Adrenal gland (tissue), 12 donors: ENCODE results near the gene AGBL3. TPM values are rescaled to one million over a fixed set of nuclear protein-coding genes. Genes with fewer than 3 reads are reported as not detected.
A peak's percentile ranks its signal among the peaks of the same experiment; 100 is the strongest.

Source experiments
- DNase-seq, 7 donors: peaks; one replicate each; pipeline ENCODE4 v3.0.0-alpha.2; 2019 to 2020
- H3K27ac ChIP-seq, 5 donors: fragments of 200-600 bp; sonication (generic) in 4 of 5; 1 replicate in 3 of 5; 2 replicates in 2 of 5; pipeline versions ENCODE4 v1.5.1 to v1.8.0; 2016 to 2020; ENCODE audit warnings: mild to moderate bottlenecking in 1 of 5
- H3K27me3 ChIP-seq: fragments of 200-600 bp; 2 replicates; pipeline ENCODE4 v1.8.0; 2021
- H3K36me3 ChIP-seq, 2 donors: fragments of 200-600 bp; replicated peaks in 1 of 2; 1 replicate in 1 of 2; 2 replicates in 1 of 2; pipeline versions ENCODE4 v1.5.1 to v1.8.0; 2018 to 2022
- H3K4me1 ChIP-seq, 2 donors: fragments of 200-600 bp; replicated peaks in 1 of 2; 1 replicate in 1 of 2; 2 replicates in 1 of 2; pipeline versions ENCODE4 v1.5.1 to v1.8.0; 2018 to 2021
- H3K4me3 ChIP-seq, 4 donors: fragments of 200-600 bp; sonication (generic) in 3 of 4; one replicate each; pipeline ENCODE4 v1.5.1; 2016 to 2018
- H3K9me3 ChIP-seq, 3 donors: fragments of 200-600 bp; sonication (generic) in 1 of 3; replicated peaks in 1 of 3; 1 replicate in 2 of 3; 2 replicates in 1 of 3; pipeline versions ENCODE4 v1.5.1 to v1.8.0; 2016 to 2021
- POLR2A ChIP-seq, 2 donors: fragments of 450-650 bp; IDR thresholded peaks; one replicate each; pipeline ENCODE4 v1.6.1; 2017; ENCODE audit warnings: antibody characterized with exemption in 2 of 2, mild to moderate bottlenecking in 2 of 2, moderate library complexity in 1 of 2
- WGBS, 4 donors: extraction: QIAGEN DNeasy Blood & Tissue Kit in 2 of 4; methylation state at CpG; one replicate each; pipeline versions ENCODE4 v1.1.5 to v1.1.7; 2013 to 2017; 5-methylcytosine and 5-hydroxymethylcytosine counted together
- intact Hi-C, 2 donors: fragments of 100-400 bp; cut with DNase I; formaldehyde crosslinking; loops; one replicate each; pipeline versions ENCODE4 v1.14.1 to v1.15.0; 2022 to 2023
- polyA plus RNA-seq, 3 donors: library from polyadenylated mRNA; stranded (reverse); fragments of 200-250 nt in 2 of 3; fragments of 350-450 nt in 1 of 3; fragmentation: Illumina TruSeq in 1 of 3; extraction: RNeasy Lipid Tissue Mini Kit (QIAGEN cat#74804) in 1 of 3; gene quantifications; one replicate each; pipeline ENCODE4 v1.2.3, GENCODE V29; 2013 to 2014
- total RNA-seq, 9 donors: library from RNA; depleted of rRNA in 4 of 9; stranded (reverse); fragments of >200 nt in 4 of 9; fragments of 120-200 nt in 1 of 9; fragmentation: NEBNext Ultra II Directional in 1 of 9; extraction: Animal tissue kit (Norgen Biotek cat#: 25700) in 1 of 9; gene quantifications; one replicate each; pipeline versions ENCODE4 v1.1.0 to v1.2.4, GENCODE V29; 2013 to 2023
- TF ChIP-seq, protein P1 (sequence below), 6 experiments: fragments of 450-650 bp in 4 of 6; fragments of 200-600 bp in 2 of 6; sonication (generic) in 1 of 6; IDR thresholded peaks; 1 replicate in 5 of 6; 2 replicates in 1 of 6; pipeline versions ENCODE4 v1.5.1 to v1.8.0; 2016 to 2021; ENCODE audit warnings: antibody characterized with exemption in 6 of 6, mild to moderate bottlenecking in 2 of 6, moderate library complexity in 1 of 6
- donor health status: healthy with polysubstance abuse.
- donor health status: Bipolar disorder and iron deficiency.
- donor health status: DM: yes; HTN: yes; CAD: no.
- donor health status: DM: no; HTN: no; CAD: no.
- donor health status: DM: no; HTN: no; CAD: no.
- donor health status: DM: yes; HTN: yes; CAD: no.

Gene AGBL3
- total and polyA plus RNA-seq, 12 donors: 0.28 to 7.3 (median 1.9) TPM

- DNase-seq: peak in 1 of 7 donors; percentile 51
- Histone ChIP-seq H3K36me3 (peaks cover 0 to 38% of the 10 kb centered on the region in 2 donors), H3K27ac (peak overlapping the region in 2 of 5 donors; percentile 49 to 91), H3K9me3 (no peaks in the 10 kb centered on the region), H3K27me3 (no peaks in the 10 kb centered on the region), H3K4me3 (no peak overlapping the region), H3K4me1 (peaks cover 6 to 45% of the 10 kb centered on the region in 2 donors)
- intact Hi-C loops: loop anchor here (10.0 kb wide), 3 partner anchors 172 to 472 kb away; partner anchors contain the start of gene AGBL3 (in 1 of the 2)
- 73 to 82% (median 76%) methylated on average over 13 to 18 of the region's 18 CpGs for WGBS, 4 donors
- TF ChIP-seq, protein P1, sequence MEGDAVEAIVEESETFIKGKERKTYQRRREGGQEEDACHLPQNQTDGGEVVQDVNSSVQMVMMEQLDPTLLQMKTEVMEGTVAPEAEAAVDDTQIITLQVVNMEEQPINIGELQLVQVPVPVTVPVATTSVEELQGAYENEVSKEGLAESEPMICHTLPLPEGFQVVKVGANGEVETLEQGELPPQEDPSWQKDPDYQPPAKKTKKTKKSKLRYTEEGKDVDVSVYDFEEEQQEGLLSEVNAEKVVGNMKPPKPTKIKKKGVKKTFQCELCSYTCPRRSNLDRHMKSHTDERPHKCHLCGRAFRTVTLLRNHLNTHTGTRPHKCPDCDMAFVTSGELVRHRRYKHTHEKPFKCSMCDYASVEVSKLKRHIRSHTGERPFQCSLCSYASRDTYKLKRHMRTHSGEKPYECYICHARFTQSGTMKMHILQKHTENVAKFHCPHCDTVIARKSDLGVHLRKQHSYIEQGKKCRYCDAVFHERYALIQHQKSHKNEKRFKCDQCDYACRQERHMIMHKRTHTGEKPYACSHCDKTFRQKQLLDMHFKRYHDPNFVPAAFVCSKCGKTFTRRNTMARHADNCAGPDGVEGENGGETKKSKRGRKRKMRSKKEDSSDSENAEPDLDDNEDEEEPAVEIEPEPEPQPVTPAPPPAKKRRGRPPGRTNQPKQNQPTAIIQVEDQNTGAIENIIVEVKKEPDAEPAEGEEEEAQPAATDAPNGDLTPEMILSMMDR (IDR thresholded peaks at IDR 0.05): no peak
- no peak for TF ChIP-seq POLR2A (IDR thresholded peaks at IDR 0.05)
Measured at GRCh38 chr7:135166338-135166990, 180.2 kb downstream of the AGBL3 start.

DNA sequence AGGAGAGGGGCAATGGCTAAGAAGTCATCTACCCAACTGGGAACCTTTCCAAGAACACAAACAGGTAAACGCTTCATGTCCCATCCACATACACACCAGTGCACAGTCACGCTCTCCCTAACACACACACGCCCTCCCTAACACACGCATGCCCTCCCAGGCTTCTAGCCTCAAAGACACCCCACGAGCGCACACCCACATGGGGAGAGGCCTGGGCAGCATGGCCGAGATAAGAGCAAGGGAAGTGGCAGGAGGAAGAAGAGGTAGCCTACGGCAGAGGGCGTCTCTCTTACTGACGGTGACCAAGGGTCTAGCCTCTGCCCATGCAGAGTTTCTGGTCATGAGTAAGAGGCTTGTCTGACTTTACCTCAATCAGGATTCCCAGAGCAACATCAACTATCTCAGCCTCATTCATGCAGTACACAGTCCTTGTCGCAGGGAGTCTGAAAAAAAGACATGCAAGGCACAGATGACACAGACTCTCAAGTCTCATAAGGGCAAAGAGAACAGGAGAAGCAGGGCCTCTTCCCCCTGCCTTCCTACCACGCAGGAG is 181.1 kb downstream of the AGBL3 start:
- Histone ChIP-seq H3K9me3 (no peaks in the 10 kb centered on the region), H3K4me3 (no peak overlapping the region), H3K4me1 (peaks cover 6 to 39% of the 10 kb centered on the region in 2 donors), H3K27ac (peak overlapping the region in 3 of 5 donors; percentile 20 to 91 (median 49)), H3K27me3 (no peaks in the 10 kb centered on the region), H3K36me3 (peaks cover 0 to 38% of the 10 kb centered on the region in 2 donors)
- WGBS, 4 donors: 80 to 90% (median 85%) methylated on average over 11 to 12 of the region's 12 CpGs
- no peak for DNase-seq
- TF ChIP-seq, protein P1 (IDR thresholded peaks at IDR 0.05): no peak
- TF ChIP-seq POLR2A (IDR thresholded peaks at IDR 0.05): no peak
- intact Hi-C loops: loop anchor here (10.0 kb wide), 3 partner anchors 173 to 473 kb away; partner anchors contain the start of gene AGBL3 (in 1 of the 2)

GRCh38 chr7:135168001-135168400 is 181.7 kb downstream of the AGBL3 start:
- H3K4me1 ChIP-seq: peaks cover 6 to 39% of the 10 kb centered on the region in 2 donors
- intact Hi-C loops: loop anchor here (10.0 kb wide), 3 partner anchors 173 to 473 kb away; partner anchors contain the start of gene AGBL3 (in 1 of the 2)
- TF ChIP-seq, protein P1 (IDR thresholded peaks at IDR 0.05): no peak
- TF ChIP-seq POLR2A (IDR thresholded peaks at IDR 0.05): no peak
- H3K9me3 ChIP-seq: no peaks in the 10 kb centered on the region
- H3K27me3 ChIP-seq: no peaks in the 10 kb centered on the region
- peaks cover 0 to 38% of the 10 kb centered on the region in 2 donors for H3K36me3 ChIP-seq
- 42 to 57% (median 50%) methylated on average over 7 to 9 of the region's 9 CpGs for WGBS, 4 donors
- no peak overlapping the region for H3K4me3 ChIP-seq
- peak in 1 of 7 donors; percentile 43 for DNase-seq
- H3K27ac ChIP-seq: peak overlapping the region in 3 of 5 donors; percentile 20 to 97 (median 91)

DNA sequence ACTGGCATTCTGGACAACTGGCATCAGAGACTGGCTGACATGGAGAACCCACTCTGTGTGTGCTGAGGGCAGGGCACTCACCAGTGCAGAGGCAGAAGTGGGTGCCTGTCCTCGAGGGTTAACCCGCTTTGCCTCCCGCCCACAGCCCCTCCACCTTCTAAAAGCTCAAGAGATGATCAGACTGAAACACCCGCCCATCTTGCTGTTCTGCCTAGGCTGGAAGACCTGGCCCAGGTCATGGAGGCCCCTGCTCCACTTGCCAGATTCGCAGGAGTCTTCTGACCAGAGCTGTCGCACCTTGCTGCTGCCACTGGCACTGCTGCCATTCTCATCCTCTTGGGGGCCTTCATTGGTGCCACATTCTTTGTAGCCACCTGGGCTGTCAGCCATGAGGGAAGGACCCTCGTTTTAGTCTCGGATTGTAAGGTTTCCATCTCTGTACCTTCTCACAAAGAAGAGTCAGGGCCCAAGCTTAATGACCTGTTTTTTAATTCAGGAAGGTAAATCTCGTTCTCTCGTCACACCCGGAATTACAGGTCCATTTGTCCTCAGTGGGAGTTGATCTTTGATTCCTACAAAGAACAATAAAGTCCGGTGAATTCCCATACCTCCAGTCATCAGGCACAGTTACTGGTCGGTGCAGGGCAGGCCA is 182.3 kb downstream of the AGBL3 start:
- no peak for DNase-seq
- Histone ChIP-seq H3K27me3 (no peaks in the 10 kb centered on the region), H3K4me3 (no peak overlapping the region), H3K27ac (peak overlapping the region in 3 of 5 donors; percentile 14 to 97 (median 91)), H3K4me1 (peaks cover 6 to 39% of the 10 kb centered on the region in 2 donors), H3K9me3 (no peaks in the 10 kb centered on the region), H3K36me3 (peaks cover 0 to 38% of the 10 kb centered on the region in 2 donors)
- TF ChIP-seq, protein P1 (IDR thresholded peaks at IDR 0.05): no peak
- TF ChIP-seq POLR2A (IDR thresholded peaks at IDR 0.05): no peak
- intact Hi-C loops: loop anchor here (10.0 kb wide), 3 partner anchors 174 to 474 kb away; partner anchors contain the start of gene AGBL3 (in 1 of the 2)
- WGBS, 4 donors: 89 to 92% (median 91%) methylated on average over 11 to 13 of the region's 13 CpGs
